ENCODE measurements around the gene TMEM72.
A peak's percentile ranks its signal among the peaks of the same experiment; 100 is the strongest.

The TMEM72 gene

GRCh38 chr10:44973323-44974081, 62.4 kb downstream of the TMEM72 start:
- DNase-seq (ENCODE audit: low read depth, low spot score) = no peak
- H3K4me3 ChIP-seq (ENCODE audit: low read length) = no peak overlapping the region

GRCh38 chr10:44974082-44974627, 63.0 kb downstream of the TMEM72 start:
- no peak for DNase-seq (ENCODE audit: low read depth, low spot score)
- H3K4me3 ChIP-seq (ENCODE audit: low read length) = no peak overlapping the region

GRCh38 chr10:44974628-44975430, 63.7 kb downstream of the TMEM72 start:
- peak overlapping the region; percentile 44 for H3K4me3 ChIP-seq (ENCODE audit: low read length)
- no peak for DNase-seq (ENCODE audit: low read depth, low spot score)

GRCh38 chr10:44975431-44976331, 64.5 kb downstream of the TMEM72 start:
- no peak for DNase-seq (ENCODE audit: low read depth, low spot score)
- no peak overlapping the region for H3K4me3 ChIP-seq (ENCODE audit: low read length)

- H3K4me3 ChIP-seq (ENCODE audit: low read length) = no peak overlapping the region
- DNase-seq (ENCODE audit: low read depth, low spot score) = no peak
Measured at GRCh38 chr10:44976352-44977198, 65.4 kb downstream of the TMEM72 start.

GRCh38 chr10:44977287-44978212, 66.4 kb downstream of the TMEM72 start:
- DNase-seq (ENCODE audit: low read depth, low spot score) = no peak
- no peak overlapping the region for H3K4me3 ChIP-seq (ENCODE audit: low read length)

GRCh38 chr10:44978213-44978569, 67.1 kb downstream of the TMEM72 start:
- DNase-seq (ENCODE audit: low read depth, low spot score) = no peak
- no peak overlapping the region for H3K4me3 ChIP-seq (ENCODE audit: low read length)

GRCh38 chr10:44978570-44979280, 67.6 kb downstream of the TMEM72 start, which contains the start of gene DEPP1:
DEPP1 (minus strand) TSS chr10:44978809; CDS start chr10:44978030, 779 bp downstream.
- DNase-seq (ENCODE audit: low read depth, low spot score) = no peak
- H3K4me3 ChIP-seq (ENCODE audit: low read length) = no peak within 1 kb of the TSS

- DNase-seq (ENCODE audit: low read depth, low spot score) = no peak
- no peak overlapping the region for H3K4me3 ChIP-seq (ENCODE audit: low read length)
Measured at GRCh38 chr10:44979281-44980191, 68.4 kb downstream of the TMEM72 start.

GRCh38 chr10:44980309-44981171, 69.4 kb downstream of the TMEM72 start:
- no peak overlapping the region for H3K4me3 ChIP-seq (ENCODE audit: low read length)
- DNase-seq (ENCODE audit: low read depth, low spot score) = no peak

- H3K4me3 ChIP-seq (ENCODE audit: low read length) = no peak overlapping the region
- no peak for DNase-seq (ENCODE audit: low read depth, low spot score)
Measured at GRCh38 chr10:44981172-44982113, 70.3 kb downstream of the TMEM72 start.

- no peak overlapping the region for H3K4me3 ChIP-seq (ENCODE audit: low read length)
- DNase-seq (ENCODE audit: low read depth, low spot score) = no peak
Measured at GRCh38 chr10:44982114-44982460, 71.0 kb downstream of the TMEM72 start.

GRCh38 chr10:44982496-44982895, 71.4 kb downstream of the TMEM72 start:
- DNase-seq (ENCODE audit: low read depth, low spot score) = no peak
- no peak overlapping the region for H3K4me3 ChIP-seq (ENCODE audit: low read length)
